ENCODE results near the gene RAVER1.
"Not testable (repeated sequence)": the region's sequence is repeated elsewhere in the genome, so short reads cannot be mapped to it uniquely, and the experiment has no call there.

DNA sequence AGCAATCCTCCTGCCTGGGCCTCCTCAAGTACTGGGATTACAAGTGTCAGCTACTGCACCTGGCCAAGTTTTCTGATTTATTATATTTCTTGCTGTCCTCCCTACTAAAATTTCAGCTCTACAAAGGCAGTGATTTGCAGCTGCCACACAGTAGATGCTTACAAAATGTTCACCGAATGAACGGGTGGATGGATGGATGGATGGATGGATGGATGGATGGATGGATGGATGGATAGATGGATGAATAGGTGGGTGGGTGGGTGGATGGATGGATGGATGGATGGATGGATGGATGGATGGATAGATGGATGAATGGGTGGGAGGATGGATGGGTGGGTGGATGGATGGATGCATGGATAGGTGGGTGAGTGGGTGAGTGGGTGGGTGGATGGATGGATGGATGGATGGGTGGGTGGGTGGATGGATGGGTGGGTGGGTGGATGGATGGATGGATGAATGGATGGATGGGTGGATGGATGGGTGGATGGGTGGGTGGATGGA is 43.9 kb upstream of the RAVER1 start:
- not testable (repeated sequence) for TF ChIP-seq CTCF (IDR thresholded peaks at IDR 0.05; ENCODE audit: low read depth, low read length); POLR2A (IDR thresholded peaks at IDR 0.05; ENCODE audit: extremely low read depth, insufficient read length)

Measured in NB4 (cell line).